NB4 (cell line): ENCODE results near the gene HPCAL1.

Source experiments
- CTCF ChIP-seq: IDR thresholded peaks from one replicate; pipeline ENCODE4 v1.5.1; 2012; ENCODE audit warnings: low read depth, low read length
- MAX ChIP-seq: IDR thresholded peaks from 2 replicates; pipeline ENCODE4 v1.6.1; 2011; ENCODE audit warnings: low read depth, low read length
- MYC ChIP-seq: IDR thresholded peaks from 2 replicates; pipeline ENCODE4 v1.6.1; 2011; ENCODE audit warnings: low read depth, low read length
- POLR2A ChIP-seq: IDR thresholded peaks from 2 replicates; pipeline ENCODE4 v1.6.1; 2011; ENCODE audit warnings: mild to moderate bottlenecking; ENCODE audit not compliant: insufficient read length; ENCODE audit errors: extremely low read depth

- no peak for TF ChIP-seq CTCF
- no peak for TF ChIP-seq POLR2A
- TF ChIP-seq MAX: no peak
- no peak for TF ChIP-seq MYC
Measured at GRCh38 chr2:10348891-10349290, 46.2 kb downstream of the HPCAL1 start.
